ENCODE data around the gene RIPK1.

RIPK1 gene

GRCh38 chr6:3162565-3163247 lies 94.4 kb downstream of the RIPK1 start:
- no peak for DNase-seq (ENCODE audit: low read depth in 2 of 2)

- DNase-seq (ENCODE audit: low read depth in 2 of 2), result no peak
These were observed 94.9 kb downstream of the RIPK1 start for GRCh38 chr6:3163248-3163594.

GRCh38 chr6:3164388-3164787 lies 96.1 kb downstream of the RIPK1 start:
- DNase-seq (ENCODE audit: low read depth in 2 of 2), result no peak

All from activated CD8-positive, alpha-beta memory T cell treated with anti-CD3 and anti-CD28 coated beads for 4 hours (primary cell).